Measurements from ENCODE around the gene FGD2.
A peak's percentile ranks its signal among the peaks of the same experiment; 100 is the strongest.

The FGD2 gene

DNA sequence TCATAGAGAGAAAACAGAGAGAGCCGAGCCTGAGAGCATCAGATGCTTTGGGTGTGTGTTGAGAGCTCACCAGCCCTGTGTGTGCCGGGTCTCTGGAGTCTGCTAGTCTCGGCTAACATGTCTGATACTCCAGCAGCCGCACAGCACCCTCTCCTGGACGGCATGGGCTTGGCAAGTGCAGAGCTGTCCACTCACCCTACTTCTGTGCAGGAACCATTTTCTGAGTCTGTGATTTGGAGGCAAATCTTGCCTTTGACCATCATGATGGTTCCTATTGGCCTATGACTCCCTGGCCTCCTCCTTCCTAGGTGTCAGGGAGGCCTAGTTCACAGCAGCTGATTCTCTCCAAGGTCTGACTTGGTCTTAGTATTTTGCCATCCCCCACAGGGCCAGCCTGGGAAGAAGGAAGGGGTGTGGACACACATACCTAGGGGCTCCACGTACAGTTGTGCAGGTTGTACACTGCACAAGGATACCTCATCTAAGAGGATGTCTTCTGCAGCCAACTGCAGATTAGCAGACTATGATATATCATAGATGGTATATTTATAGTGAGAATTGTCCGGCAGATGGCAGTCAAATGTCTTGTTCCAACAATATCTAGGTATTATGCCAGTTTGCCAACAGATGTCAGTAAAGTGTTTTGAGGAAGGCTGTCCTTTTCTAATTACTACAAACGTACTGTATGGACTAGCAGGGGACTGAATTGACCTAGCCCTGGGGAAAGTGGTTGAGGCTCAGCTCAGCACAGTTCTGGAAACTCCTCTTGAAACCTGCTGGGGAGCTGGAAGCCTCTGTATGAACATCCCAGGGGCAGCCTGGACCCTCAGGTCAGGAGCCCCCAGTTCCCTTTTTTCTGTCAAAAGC lies 13.0 kb downstream of the FGD2 start:
- DNase-seq (peak; percentile 86 to 92), ATAC-seq (peak; percentile 95)
- Mint-ChIP-seq H3K4me1 (peaks cover 51% of the 10 kb centered on the region), H3K4me3 (peak overlapping the region; percentile 0 to 3), H3K9me3 (no peaks in the 10 kb centered on the region), H3K27me3 (no peaks in the 10 kb centered on the region), H3K27ac (peak overlapping the region in 1 of 2 donors; percentile 87)

DNA sequence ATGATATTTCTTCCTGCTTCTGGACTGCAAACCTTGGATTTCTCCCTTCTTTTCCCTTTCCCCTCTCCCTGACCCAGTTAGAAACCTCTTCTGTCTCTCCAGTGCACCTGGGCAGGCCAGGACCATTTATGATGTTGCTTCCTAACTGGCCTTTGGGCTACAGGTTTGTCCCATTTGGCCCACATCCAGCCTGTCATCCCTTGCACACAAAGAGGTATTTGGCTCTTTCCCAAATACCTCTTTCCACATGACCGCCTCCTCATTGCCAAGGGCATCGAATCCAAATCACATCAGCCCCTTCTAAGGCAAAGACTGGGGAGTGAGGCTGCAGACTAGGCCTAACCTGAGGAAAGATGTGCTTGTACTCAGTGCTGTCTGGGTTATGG lies 13.6 kb downstream of the FGD2 start:
- H3K4me1 Mint-ChIP-seq = peaks cover 57% of the 10 kb centered on the region
- no peak overlapping the region for H3K4me3 Mint-ChIP-seq
- ATAC-seq = no peak
- H3K27ac Mint-ChIP-seq = peak overlapping the region in 1 of 2 donors; percentile 75
- no peaks in the 10 kb centered on the region for H3K27me3 Mint-ChIP-seq
- DNase-seq = no peak
- no peaks in the 10 kb centered on the region for H3K9me3 Mint-ChIP-seq

DNA sequence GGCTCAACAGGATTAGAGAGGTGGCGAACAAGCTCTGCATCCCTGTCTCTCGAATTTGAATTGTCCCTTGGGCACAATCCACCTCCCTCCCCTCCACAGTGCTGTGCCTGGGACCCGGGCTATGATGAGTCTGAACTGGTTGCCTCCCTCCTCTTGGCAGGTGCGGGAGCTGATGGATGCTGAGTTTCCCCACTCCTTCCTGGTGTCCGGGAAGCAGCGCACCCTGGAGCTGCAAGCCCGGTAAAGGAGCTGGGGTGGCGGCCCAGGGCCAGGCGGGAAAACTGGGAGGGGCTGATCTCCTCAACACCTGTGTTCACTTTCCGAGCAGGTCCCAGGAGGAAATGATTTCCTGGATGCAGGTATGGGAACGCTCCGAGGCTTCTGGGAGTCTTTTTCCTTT lies 14.9 kb downstream of the FGD2 start:
- DNase-seq (no peak), ATAC-seq (no peak)
- Mint-ChIP-seq H3K27ac (no peak overlapping the region), H3K4me3 (no peak overlapping the region), H3K27me3 (no peaks in the 10 kb centered on the region), H3K4me1 (peaks cover 70% of the 10 kb centered on the region), H3K9me3 (no peaks in the 10 kb centered on the region)

DNA sequence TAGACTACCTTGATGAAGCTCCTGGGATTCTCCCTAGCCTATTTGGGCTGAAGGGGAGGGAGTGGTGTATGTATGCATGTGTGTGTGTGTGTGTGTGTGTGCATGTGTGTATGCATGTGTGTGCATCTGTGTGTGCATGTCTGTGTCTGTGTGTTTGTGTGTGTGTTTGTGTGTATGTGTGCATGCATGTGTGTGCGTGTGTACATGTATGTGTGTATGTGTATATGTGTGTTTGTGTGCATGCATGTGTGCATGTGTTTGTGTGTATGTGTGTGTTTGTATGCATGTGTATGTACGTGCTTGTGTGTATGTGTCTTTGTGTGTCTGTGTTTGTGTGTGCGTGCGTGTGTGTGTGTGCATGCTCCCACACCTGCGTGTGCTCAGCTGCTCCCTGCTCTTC lies 15.4 kb downstream of the FGD2 start:
- Mint-ChIP-seq H3K4me1 (peaks cover 74% of the 10 kb centered on the region), H3K27ac (no peak overlapping the region), H3K9me3 (no peaks in the 10 kb centered on the region), H3K27me3 (no peaks in the 10 kb centered on the region), H3K4me3 (no peak overlapping the region)
- no peak for ATAC-seq
- no peak for DNase-seq

DNA sequence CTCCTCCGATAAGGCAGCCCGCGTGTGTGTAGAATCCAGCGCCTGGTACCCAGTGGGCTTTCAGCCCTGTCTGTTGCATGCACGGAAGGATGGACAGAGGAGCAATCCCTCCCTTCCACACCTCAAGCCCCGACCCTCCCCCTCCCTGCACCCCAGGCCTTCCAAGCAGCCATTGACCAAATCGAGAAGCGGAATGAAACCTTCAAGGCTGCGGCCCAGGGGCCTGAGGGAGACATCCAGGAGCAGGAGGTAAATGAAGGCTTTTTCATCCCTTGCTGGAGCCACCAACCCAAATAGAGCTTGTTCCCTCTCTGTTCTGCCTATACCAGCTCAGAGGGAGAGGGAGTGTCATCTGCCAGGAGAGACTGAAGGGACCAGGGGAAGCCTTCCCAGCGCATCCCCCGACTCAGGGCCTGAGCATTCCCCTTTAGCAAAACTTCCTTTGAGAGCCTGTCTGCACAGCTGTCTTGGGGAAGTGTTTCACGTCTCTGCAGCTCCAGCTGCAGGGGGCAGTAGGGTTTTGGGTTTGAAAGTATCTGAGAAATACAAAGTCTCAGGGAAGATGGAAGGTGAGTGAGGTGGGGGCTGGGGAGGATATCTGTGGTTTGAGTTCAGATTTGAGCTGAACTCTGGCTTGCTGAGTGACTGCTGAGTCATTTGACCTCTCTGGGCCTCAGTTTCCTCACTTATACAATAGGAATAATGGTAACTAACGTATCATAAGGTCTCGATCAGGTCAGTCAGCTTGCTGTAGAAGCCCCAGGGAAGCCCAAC lies 16.1 kb downstream of the FGD2 start:
- peaks cover 82% of the 10 kb centered on the region for H3K4me1 Mint-ChIP-seq
- ATAC-seq = peak; percentile 50
- no peaks in the 10 kb centered on the region for H3K27me3 Mint-ChIP-seq

DNA sequence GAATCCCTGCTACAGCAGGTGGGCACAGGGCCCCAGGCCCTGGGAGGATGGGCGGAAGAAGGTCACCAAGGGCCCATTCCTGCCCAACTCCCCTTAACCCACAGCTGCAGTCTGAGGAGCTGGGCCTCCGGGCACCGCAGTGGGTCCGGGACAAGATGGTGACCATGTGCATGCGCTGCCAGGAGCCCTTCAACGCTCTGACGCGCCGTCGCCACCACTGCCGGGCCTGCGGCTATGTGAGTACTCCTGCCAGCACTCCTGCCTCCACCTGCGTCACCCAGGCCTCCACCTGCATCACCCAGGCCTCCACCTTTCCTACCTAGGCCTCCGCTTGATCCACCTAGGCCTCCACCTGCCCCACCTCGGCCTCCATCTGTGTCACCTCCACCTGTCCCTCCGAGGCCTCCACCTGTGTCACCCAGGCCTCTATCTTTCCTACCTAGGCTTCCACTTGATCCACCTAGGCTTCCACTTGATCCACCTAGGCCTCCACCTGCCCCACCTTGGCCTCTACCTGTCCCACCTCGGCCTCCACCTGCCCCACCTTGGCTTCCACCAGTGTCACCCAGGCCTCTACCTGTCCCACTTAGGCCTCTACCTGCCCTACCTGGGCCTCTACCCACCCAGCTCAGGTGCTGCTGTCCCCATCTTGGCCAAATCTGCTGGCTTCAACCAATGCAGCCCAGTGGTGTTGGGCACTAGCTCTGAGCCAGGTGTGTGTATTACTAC lies 16.8 kb downstream of the FGD2 start:
- Mint-ChIP-seq H3K4me1 (peaks cover 89% of the 10 kb centered on the region), H3K27ac (peak overlapping the region; percentile 64 to 88), H3K27me3 (no peaks in the 10 kb centered on the region), H3K9me3 (no peaks in the 10 kb centered on the region), H3K4me3 (peak overlapping the region; percentile 2 to 70)
- ATAC-seq (no peak), DNase-seq (no peak)

More for the DNA sequence above, 16.1 kb downstream of the FGD2 start:
- Mint-ChIP-seq H3K27ac (peak overlapping the region; percentile 30 to 88), H3K4me3 (peak overlapping the region in 1 of 2 donors; percentile 53), H3K9me3 (no peaks in the 10 kb centered on the region)
- peak; percentile 58 to 72 for DNase-seq

DNA sequence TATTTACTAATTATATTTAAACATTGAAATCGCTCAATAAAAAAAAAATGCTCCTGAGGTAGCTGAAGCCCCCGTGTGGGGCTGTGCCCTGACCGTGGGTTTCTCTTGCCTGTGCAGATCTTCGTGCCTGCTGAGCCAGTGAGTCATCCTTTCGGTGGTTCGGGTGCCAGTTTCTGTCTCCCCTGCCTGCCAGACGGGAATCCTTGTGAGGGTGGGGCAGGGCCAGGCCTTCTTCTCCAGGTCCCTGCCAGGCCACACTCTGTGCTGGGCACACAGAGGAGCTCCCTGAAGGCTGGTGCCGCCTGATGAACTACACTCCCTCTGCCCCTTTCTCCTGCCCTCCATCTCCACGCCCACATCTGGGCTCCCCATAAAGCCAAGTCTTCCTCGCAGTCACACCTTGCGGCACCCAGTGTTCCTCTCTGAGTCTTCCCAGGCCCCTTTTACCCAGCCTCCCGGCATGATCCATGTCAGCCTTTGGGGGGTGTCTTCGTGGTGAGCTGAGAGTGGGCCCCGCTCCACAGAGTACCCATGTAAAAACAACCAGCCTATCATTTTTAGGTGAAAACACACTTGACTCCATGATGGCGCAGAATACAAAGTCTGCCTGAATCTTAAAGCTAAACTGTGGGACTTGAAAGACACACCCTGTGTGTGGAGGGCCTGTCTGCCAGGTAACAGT lies 19.3 kb downstream of the FGD2 start:
- Mint-ChIP-seq H3K9me3 (no peaks in the 10 kb centered on the region), H3K27me3 (no peaks in the 10 kb centered on the region), H3K4me3 (peak overlapping the region; percentile 19 to 69), H3K4me1 (peaks cover 92% of the 10 kb centered on the region), H3K27ac (peak overlapping the region; percentile 88)
- peak; percentile 38 to 77 for DNase-seq
- ATAC-seq = peak; percentile 66

DNA sequence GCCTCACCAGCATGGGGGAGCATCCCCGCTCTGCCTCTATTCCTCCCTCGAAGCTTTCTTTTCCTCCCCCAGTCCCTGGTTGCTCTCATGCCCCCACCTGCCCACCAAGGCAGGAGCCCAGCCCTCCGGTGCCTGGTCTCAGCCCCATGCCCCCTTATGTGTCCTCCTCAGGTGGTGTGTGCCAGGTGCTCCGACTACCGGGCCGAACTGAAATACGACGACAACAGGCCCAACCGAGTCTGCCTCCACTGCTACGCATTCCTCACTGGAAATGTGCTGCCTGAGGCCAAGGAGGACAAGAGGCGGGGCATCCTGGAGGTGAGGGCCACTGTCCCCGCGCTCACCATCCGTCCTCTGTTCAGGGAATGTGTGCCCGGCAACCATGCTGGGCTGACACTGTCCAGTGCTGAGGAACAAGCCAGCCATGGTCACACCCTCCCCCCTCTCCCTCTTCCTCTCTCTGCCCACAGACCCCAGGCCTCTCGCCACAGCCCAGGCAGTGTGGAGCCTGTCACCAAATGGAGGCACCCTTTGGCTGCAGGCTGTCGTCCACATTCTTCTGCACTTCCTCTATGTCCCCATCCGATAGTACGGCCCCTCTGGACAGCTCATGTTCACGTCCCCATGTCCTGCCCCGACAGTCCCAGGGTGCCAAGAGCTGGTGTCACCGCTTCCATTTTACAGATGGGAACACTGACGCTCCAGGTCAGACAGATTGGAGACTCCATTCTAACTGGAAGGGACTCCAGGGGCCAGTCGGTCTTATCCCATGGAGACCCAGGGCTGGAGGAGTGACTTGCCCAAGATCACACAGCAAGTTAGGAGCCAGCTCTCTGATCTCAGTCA lies 20.4 kb downstream of the FGD2 start:
- DNase-seq = no peak
- H3K4me1 Mint-ChIP-seq = peaks cover 99% of the 10 kb centered on the region
- ATAC-seq = no peak
- H3K4me3 Mint-ChIP-seq = peak overlapping the region in 1 of 2 donors; percentile 10
- H3K9me3 Mint-ChIP-seq = peaks cover 6 to 8% of the 10 kb centered on the region in 2 donors
- no peaks in the 10 kb centered on the region for H3K27me3 Mint-ChIP-seq
- peak overlapping the region; percentile 77 to 80 for H3K27ac Mint-ChIP-seq

DNA sequence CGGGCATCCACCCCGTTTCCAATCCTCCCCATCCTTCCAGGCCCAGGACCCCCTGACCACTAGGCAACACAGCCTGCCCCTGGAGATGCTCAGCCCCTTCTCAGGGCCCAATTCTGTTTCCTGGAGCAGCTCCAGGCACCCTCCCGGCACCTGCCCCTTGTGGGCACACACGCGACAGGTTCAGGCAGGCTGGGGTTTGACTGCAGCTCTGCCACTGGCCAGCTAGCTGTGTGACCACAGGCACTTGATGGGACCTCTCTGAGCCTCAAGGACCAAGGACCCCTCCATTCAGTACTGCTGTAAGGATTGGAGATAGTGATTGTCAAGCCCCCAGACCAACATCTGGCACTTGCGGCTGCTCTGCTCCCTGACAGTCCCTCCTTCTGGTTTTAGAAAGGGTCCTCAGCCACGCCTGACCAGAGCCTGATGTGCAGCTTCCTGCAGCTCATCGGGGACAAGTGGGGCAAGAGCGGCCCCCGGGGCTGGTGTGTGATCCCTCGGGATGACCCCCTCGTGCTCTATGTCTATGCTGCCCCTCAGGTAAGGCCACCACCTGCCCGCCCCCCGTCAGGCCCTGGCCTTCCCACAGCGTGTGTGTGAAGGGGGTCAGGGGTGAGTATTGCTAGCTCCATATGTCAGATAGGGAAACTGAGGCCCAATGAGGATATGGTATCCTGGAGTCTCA lies 21.7 kb downstream of the FGD2 start:
- DNase-seq = no peak
- no peak for ATAC-seq
- Mint-ChIP-seq H3K27ac (peak overlapping the region in 1 of 2 donors; percentile 92), H3K9me3 (peaks cover 6 to 8% of the 10 kb centered on the region in 2 donors), H3K4me3 (no peak overlapping the region), H3K4me1 (peaks cover 91% of the 10 kb centered on the region), H3K27me3 (no peaks in the 10 kb centered on the region)

DNA sequence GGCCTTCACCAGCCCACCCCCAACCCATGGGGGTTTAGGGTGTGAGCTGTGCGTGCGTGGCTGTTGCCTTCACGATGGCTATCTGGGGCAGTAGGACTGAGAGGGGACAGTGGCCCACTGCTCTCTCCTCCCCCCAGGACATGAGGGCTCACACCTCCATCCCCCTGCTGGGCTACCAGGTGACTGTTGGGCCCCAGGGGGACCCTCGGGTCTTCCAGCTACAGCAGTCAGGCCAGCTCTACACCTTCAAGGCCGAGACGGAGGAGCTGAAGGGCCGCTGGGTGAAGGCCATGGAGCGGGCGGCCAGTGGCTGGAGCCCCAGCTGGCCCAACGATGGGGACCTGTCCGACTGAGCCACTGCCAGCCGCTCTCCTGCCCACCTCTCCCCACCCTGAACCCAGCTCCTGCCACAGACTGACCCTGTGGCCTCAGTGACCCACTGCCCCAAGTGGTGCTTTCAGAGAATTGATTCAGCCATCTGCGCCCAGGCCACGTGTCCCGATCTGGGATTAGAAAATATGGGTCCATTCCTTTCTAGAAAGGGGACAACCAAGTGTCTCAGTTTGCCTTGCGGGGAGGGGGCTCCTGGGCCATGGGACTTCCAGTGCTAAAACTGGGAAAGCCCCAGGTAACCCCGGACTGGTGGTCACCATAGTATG lies 22.5 kb downstream of the FGD2 start:
- no peaks in the 10 kb centered on the region for H3K27me3 Mint-ChIP-seq
- peaks cover 6 to 8% of the 10 kb centered on the region in 2 donors for H3K9me3 Mint-ChIP-seq
- DNase-seq (no peak), ATAC-seq (no peak)
- H3K4me1 Mint-ChIP-seq = peaks cover 91% of the 10 kb centered on the region
- no peak overlapping the region for H3K4me3 Mint-ChIP-seq
- no peak overlapping the region for H3K27ac Mint-ChIP-seq

DNA sequence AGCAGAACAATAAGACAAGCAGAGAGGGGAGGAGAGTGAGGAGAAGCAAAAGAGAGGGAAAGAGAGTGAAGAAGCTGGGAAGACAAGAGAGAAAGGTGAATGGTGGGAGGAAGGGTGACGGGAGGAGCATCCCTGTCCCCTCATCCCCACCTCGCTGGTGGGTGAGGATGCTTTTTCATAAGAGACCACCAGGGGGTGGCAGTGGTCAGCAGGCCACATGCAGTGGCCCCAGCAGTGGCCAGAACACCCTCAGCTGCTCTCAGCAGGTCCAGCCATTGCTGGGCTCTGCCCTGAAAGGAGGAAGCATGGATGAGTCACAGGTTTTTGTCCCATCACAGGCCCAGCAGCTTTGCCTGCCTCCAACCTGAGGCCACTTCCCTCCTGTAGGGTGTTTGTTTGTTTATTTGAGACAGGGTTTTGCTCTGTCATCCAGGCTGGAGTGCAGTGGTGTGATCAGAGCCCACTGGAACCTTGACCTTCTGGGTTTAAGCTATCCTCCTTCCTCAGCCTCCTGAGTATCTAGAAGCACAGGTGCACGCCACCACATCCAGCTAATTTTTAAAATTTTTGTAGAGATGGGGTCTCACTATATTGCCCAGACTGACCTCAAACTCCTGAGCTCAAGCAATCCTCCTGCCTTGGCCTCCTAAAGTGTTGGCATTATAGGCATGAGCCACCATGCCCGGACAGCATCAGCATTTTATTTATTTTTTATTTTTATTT lies 24.0 kb downstream of the FGD2 start:
- H3K4me3 Mint-ChIP-seq = no peak overlapping the region
- H3K27ac Mint-ChIP-seq = peak overlapping the region; percentile 48 to 67
- H3K9me3 Mint-ChIP-seq = peaks cover 6 to 8% of the 10 kb centered on the region in 2 donors
- DNase-seq (peak; percentile 52 to 71), ATAC-seq (peak; percentile 47)
- H3K4me1 Mint-ChIP-seq = peaks cover 91% of the 10 kb centered on the region
- H3K27me3 Mint-ChIP-seq = no peaks in the 10 kb centered on the region

DNA sequence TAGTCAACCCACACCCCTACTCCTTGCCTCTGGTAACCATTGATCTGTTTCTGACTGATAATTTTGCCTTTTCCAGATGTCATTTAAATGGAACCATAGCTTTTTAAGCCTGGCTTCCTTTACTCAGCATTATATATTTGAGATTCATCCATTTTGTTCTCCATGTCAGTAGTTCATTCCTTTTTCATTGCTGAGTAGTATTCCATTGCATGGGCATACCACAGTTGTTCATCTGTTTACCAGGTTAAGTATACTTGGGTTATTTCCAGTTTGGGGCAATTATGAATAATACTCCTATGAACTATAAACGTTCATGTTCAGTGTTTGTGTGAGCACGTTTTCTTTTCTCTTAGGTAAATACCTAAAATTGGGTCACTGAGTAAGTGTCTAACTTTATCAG lies 25.1 kb downstream of the FGD2 start:
- H3K4me1 Mint-ChIP-seq = peaks cover 88% of the 10 kb centered on the region
- no peak overlapping the region for H3K4me3 Mint-ChIP-seq
- no peak for ATAC-seq
- H3K27me3 Mint-ChIP-seq = no peaks in the 10 kb centered on the region
- peak overlapping the region in 1 of 2 donors; percentile 78 for H3K27ac Mint-ChIP-seq
- peaks cover 6 to 8% of the 10 kb centered on the region in 2 donors for H3K9me3 Mint-ChIP-seq
- no peak for DNase-seq

DNA sequence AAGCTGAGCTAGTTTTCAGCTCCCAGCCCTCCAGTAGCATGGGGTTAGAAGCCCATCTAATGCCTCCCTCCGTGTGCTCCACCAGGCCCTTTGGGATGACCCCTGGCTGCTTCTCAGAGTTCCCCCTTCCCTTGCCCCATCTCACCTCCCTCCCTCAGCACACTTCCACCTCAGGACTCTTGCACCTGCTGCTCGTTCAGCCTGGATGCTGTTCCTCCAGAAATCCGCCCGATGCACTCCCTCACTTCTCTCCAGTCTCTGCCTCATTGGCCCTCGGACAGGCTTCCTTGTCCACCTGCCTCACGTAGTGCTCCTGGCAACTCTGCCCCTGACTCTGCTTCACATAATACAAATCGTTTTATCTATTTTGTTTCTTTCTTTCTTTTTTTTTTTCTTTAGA lies 26.8 kb downstream of the FGD2 start:
- DNase-seq (no peak), ATAC-seq (no peak)
- peak overlapping the region; percentile 67 to 72 for H3K4me3 Mint-ChIP-seq
- peak overlapping the region; percentile 96 to 98 for H3K27ac Mint-ChIP-seq
- H3K27me3 Mint-ChIP-seq = no peaks in the 10 kb centered on the region
- H3K9me3 Mint-ChIP-seq = peaks cover 6 to 8% of the 10 kb centered on the region in 2 donors
- peaks cover 78% of the 10 kb centered on the region for H3K4me1 Mint-ChIP-seq
